Stimulated activated CD8-positive, alpha-beta memory T cell treated with anti-CD3 and anti-CD28 coated beads, Interleukin-15, amount 100 ng/mL, for 24 hours (primary cell): ENCODE data around the gene TRAF3IP3.

Source experiments
- DNase-seq: peaks from one replicate; pipeline ENCODE4 v3.0.0-alpha.2; 2020; ENCODE audit warnings: low read depth

The TRAF3IP3 gene

GRCh38 chr1:209827384-209828262, 71.8 kb downstream of the TRAF3IP3 start, which contains the start of gene UTP25:
Gene UTP25, plus strand, starts transcription at chr1:209827972. Its CDS starts 92 bp downstream, at chr1:209828064.
- DNase-seq: peak; percentile 65

DNA sequence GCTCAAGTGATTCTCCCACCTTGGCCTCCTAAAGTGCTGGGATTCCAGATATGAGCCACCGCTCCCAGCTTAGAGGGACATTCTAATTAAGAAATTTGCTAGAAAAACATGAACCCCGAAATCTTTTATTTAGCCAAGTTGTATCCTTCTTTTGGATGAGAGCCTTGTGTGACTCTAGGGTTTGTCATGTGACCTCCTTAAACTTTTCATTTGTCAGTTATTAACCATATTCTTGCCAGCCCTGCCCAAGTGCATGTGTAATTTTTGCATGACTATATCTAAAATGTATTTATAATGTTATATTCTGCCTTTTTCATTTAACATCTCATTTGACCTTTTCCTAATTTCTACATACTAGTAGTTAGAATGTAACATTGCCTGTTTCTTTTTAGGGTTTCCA, 73.9 kb downstream of the TRAF3IP3 start:
- no peak for DNase-seq

DNA sequence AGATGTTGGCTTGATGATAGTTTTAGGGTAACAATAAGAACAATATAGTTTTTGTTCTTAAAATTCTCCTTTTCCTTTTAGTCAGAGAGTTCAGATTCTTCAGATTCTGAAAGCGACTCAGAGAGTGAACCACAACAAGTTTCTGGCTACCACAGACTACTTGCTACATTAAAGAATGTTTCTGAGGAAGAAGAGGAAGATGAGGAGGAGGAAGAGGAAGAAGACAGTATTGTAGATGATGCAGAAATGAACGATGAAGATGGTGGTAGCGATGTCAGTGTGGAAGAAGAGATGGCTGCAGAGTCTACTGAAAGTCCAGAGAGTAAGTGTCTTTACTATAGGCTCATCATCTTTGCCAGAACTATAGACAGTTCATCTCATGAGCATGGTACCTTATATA, 74.9 kb downstream of the TRAF3IP3 start:
- no peak for DNase-seq

- no peak for DNase-seq
These were observed 75.8 kb downstream of the TRAF3IP3 start for GRCh38 chr1:209831615-209832014.
